IPS DF 6.9 (cell line): ENCODE results near the gene RELL1.
"Not testable (repeated sequence)": the region's sequence is repeated elsewhere in the genome, so short reads cannot be mapped to it uniquely, and the experiment has no call there.

Source experiments
- DNase-seq: peaks from one replicate; pipeline ENCODE4 v3.0.0-alpha.2; 2013; ENCODE audit warnings: low read depth, low spot score
- H3K27ac ChIP-seq: one replicate; pipeline ENCODE4 v1.5.1; 2013; ENCODE audit warnings: low read length, control low read depth
- H3K27me3 ChIP-seq: 2 replicates; pipeline ENCODE4 v1.6.1; 2013; ENCODE audit warnings: mild to moderate bottlenecking, low read length; ENCODE audit not compliant: control insufficient read depth, insufficient read depth
- H3K36me3 ChIP-seq: 2 replicates; pipeline ENCODE4 v1.6.1; 2013; ENCODE audit warnings: low read length; ENCODE audit not compliant: control insufficient read depth, insufficient read depth
- H3K4me1 ChIP-seq: 2 replicates; pipeline ENCODE4 v1.6.1; 2013; ENCODE audit warnings: low read length; ENCODE audit not compliant: control insufficient read depth, insufficient read depth
- H3K4me3 ChIP-seq: 2 replicates; pipeline ENCODE4 v1.5.1; 2013; ENCODE audit warnings: mild to moderate bottlenecking, low read length
- H3K9me3 ChIP-seq: 2 replicates; pipeline ENCODE4 v1.6.1; 2013; ENCODE audit warnings: low read length, inconsistent platforms; ENCODE audit not compliant: control insufficient read depth, insufficient read depth
- WGBS: extraction: QIAGEN DNeasy Blood & Tissue Kit; methylation state at CpG from one replicate; pipeline ENCODE4 v1.1.7; 2013; ENCODE audit warnings: mixed read lengths, missing lambda C conversion rate; ENCODE audit not compliant: insufficient read length, insufficient coverage; 5-methylcytosine and 5-hydroxymethylcytosine counted together

Gene RELL1

GRCh38 chr4:37682701-37683401, 3.3 kb downstream of the RELL1 start:
- H3K36me3 ChIP-seq, result no peaks in the 10 kb centered on the region
- no peak for DNase-seq
- H3K4me1 ChIP-seq, result no peaks in the 10 kb centered on the region; the same call in 1 of the 2 replicates
- H3K27me3 ChIP-seq, result no peaks in the 10 kb centered on the region; the same call in 1 of the 2 replicates
- H3K4me3 ChIP-seq, result no peak overlapping the region
- H3K27ac ChIP-seq, result no peak overlapping the region
- no CpG with 5 or more reads among the region's 7 CpGs for WGBS
- H3K9me3 ChIP-seq, result no peaks in the 10 kb centered on the region

DNA sequence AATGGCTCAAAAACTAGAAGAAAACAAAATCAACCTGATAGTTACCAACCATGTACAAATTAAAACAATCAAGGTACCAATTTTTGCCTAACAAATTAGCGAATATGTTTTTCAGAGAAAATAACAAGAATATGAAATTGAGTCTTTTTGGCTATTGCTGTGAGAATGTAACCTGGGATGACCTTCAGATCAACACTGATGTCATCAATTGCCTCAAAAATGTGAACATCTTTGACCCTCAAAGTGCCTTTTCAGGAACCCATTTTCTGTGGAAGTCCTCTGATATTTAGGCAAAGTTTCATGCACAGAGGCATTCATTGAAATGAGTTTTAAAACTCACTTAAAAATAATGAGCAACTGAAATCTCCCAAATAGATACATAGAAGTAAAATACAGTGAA, 6.1 kb downstream of the RELL1 start:
- no peak for DNase-seq
- Histone ChIP-seq H3K36me3 (no peaks in the 10 kb centered on the region), H3K4me1 (no peaks in the 10 kb centered on the region), H3K4me3 (no peak overlapping the region), H3K27ac (no peak overlapping the region), H3K9me3 (no peaks in the 10 kb centered on the region), H3K27me3 (no peaks in the 10 kb centered on the region)
- no CpG with 5 or more reads among the region's 1 CpG for WGBS

DNA sequence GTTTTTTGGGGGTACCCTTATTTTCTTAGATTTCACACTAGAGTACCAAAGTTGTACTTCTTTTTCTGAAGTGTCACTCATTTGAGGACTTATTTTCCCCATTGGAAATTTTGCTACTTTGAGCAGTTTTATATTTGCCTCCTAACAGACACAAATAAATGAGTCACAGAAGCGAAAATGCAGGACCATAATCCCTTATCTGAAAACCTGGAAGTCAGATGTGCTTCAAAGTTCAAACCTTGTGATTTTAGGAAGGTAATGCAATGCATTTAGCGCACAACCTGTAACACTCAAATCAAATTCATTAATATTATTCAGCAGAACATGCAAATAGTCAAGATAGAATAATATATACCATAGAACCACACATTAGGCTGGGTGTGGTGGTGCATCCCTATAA, 6.9 kb downstream of the RELL1 start:
- Histone ChIP-seq H3K4me1 (no peaks in the 10 kb centered on the region), H3K36me3 (no peaks in the 10 kb centered on the region), H3K4me3 (no peak overlapping the region), H3K27ac (no peak overlapping the region), H3K9me3 (no peaks in the 10 kb centered on the region), H3K27me3 (no peaks in the 10 kb centered on the region)
- no CpG with 5 or more reads among the region's 2 CpGs for WGBS
- no peak for DNase-seq

DNA sequence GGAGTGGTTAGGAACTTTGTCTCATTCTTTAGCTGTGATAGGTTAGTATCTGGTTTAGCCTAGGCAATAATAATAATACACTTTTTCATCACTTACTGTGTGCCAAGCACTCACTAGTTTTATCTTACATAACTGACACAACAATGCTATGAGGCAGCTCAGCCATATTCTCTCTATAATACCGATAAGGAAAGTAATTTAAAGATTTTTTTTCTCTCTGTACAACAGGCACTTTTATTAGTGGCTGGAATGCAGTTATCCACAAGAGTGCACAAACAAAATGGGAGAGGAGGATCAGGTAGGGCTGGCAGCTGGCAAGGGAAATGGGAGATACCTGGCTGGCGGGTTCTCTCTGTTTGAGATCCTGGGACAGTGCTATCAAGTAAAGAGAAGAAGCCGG, 7.6 kb downstream of the RELL1 start:
- Histone ChIP-seq H3K4me3 (no peak overlapping the region), H3K4me1 (no peaks in the 10 kb centered on the region), H3K9me3 (no peaks in the 10 kb centered on the region), H3K27ac (no peak overlapping the region), H3K36me3 (no peaks in the 10 kb centered on the region), H3K27me3 (no peaks in the 10 kb centered on the region)
- no peak for DNase-seq
- no CpG with 5 or more reads among the region's 3 CpGs for WGBS

- DNase-seq, result no peak
- Histone ChIP-seq H3K27me3 (no peaks in the 10 kb centered on the region), H3K27ac (no peak overlapping the region), H3K4me3 (no peak overlapping the region), H3K9me3 (no peaks in the 10 kb centered on the region), H3K36me3 (no peaks in the 10 kb centered on the region), H3K4me1 (no peaks in the 10 kb centered on the region)
- no CpG with 5 or more reads among the region's 1 CpG for WGBS
Measured at GRCh38 chr4:37675587-37676290, 10.4 kb downstream of the RELL1 start.

- Histone ChIP-seq H3K4me1 (no peaks in the 10 kb centered on the region), H3K4me3 (no peak overlapping the region), H3K27me3 (no peaks in the 10 kb centered on the region), H3K9me3 (no peaks in the 10 kb centered on the region), H3K27ac (no peak overlapping the region), H3K36me3 (no peaks in the 10 kb centered on the region)
- no peak for DNase-seq
- WGBS, result no CpG with 5 or more reads among the region's 5 CpGs
Measured at GRCh38 chr4:37674439-37674838, 11.7 kb downstream of the RELL1 start.

DNA sequence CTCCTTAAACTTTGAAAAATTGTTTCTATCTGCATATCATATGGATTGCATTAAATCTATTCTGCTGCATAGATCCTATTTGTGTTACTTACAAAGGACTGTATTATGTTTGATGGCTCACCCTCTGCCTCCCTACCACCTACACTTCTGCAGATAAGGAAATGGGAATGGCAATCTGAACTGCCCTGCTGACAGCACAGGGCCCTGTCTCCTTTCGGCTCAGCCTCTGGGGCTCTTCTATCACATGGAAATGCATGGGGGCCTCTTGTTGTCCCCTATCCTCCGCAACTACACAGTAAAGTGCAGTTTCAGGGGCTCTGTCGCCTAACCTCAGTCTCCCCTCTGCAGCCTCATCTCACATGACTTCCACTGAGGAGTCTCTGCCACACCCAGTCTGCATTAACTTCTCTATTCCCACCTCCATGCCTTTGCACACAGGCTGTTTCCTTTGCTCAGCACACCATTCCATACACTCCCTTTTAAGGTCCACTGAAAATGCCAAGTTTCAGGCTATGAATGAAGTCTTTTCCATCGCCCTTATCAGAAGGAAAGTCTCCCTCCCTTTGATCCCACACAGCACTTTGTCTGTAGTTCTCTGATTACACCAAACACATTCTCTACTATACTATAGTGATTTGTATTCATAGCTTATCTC, 12.5 kb downstream of the RELL1 start:
- Histone ChIP-seq H3K4me3 (no peak overlapping the region), H3K36me3 (no peaks in the 10 kb centered on the region), H3K27ac (no peak overlapping the region), H3K9me3 (no peaks in the 10 kb centered on the region), H3K4me1 (no peaks in the 10 kb centered on the region), H3K27me3 (no peaks in the 10 kb centered on the region)
- WGBS, result no CpG with 5 or more reads among the region's 4 CpGs
- DNase-seq, result no peak

GRCh38 chr4:37671072-37671471, 15.1 kb downstream of the RELL1 start:
- Histone ChIP-seq H3K4me3 (no peak overlapping the region), H3K36me3 (no peaks in the 10 kb centered on the region), H3K27ac (no peak overlapping the region), H3K27me3 (no peaks in the 10 kb centered on the region), H3K9me3 (no peaks in the 10 kb centered on the region), H3K4me1 (no peaks in the 10 kb centered on the region)
- WGBS, result no CpG with 5 or more reads among the region's 2 CpGs
- no peak for DNase-seq

GRCh38 chr4:37670249-37670648, 15.9 kb downstream of the RELL1 start:
- WGBS, result no CpG with 5 or more reads among the region's 1 CpG
- no peak for DNase-seq

GRCh38 chr4:37669124-37669523, 17.1 kb downstream of the RELL1 start:
- not testable (repeated sequence) for H3K9me3 ChIP-seq, H3K27ac ChIP-seq, H3K36me3 ChIP-seq, DNase-seq, H3K4me1 ChIP-seq, H3K27me3 ChIP-seq, H3K4me3 ChIP-seq
- WGBS, result no CpG with 5 or more reads among the region's 26 CpGs

More at GRCh38 chr4:37670249-37670648, 15.9 kb downstream of the RELL1 start:
- H3K27me3 ChIP-seq, result no peaks in the 10 kb centered on the region; the same call in 1 of the 2 replicates
- no peaks in the 10 kb centered on the region for H3K36me3 ChIP-seq
- no peak overlapping the region for H3K4me3 ChIP-seq
- H3K9me3 ChIP-seq, result no peaks in the 10 kb centered on the region
- H3K4me1 ChIP-seq, result no peaks in the 10 kb centered on the region
- no peak overlapping the region for H3K27ac ChIP-seq
